BJ (cell line): ENCODE results near the gene ZNF484. TPM values are rescaled to one million over a fixed set of nuclear protein-coding genes. Genes with fewer than 3 reads are reported as not detected.
"Not testable (repeated sequence)": the region's sequence is repeated elsewhere in the genome, so short reads cannot be mapped to it uniquely, and the experiment has no call there.

Experiments used
- CTCF ChIA-PET: fragments of 350-600 bp; formaldehyde crosslinking; extraction: SDS; loops from one replicate; lab custom pipeline; 2021; ENCODE audit warnings: antibody characterized with exemption, inconsistent platforms; lab: Yijun Ruan, JAX
- POLR2A ChIA-PET: fragments of 300-600 bp; sonication (Branson Sonifier 250); formaldehyde crosslinking; extraction: SDS; loops from one replicate; lab custom pipeline; 2021; ENCODE audit warnings: antibody characterized with exemption; lab: Charles Lee
- DNase-seq: peaks from one replicate; pipeline ENCODE4 v3.0.0-alpha.2; 2011; ENCODE audit warnings: low read depth
- H3K27me3 ChIP-seq: 2 replicates; pipeline ENCODE4 v1.6.0; 2011; ENCODE audit warnings: low read length; ENCODE audit not compliant: control insufficient read depth, insufficient read depth
- H3K36me3 ChIP-seq: 2 replicates; pipeline ENCODE4 v1.5.1; 2011; ENCODE audit warnings: low read length; ENCODE audit not compliant: control insufficient read depth, insufficient read depth
- H3K4me3 ChIP-seq: 2 replicates; pipeline ENCODE4 v1.5.1; 2011; ENCODE audit warnings: low read depth, mild to moderate bottlenecking, control low read depth, low read length
- CTCF ChIP-seq: IDR thresholded peaks from 2 replicates; pipeline ENCODE4 v1.5.1; 2011; ENCODE audit warnings: low read depth, mild to moderate bottlenecking, control low read depth, inconsistent platforms, low read length, moderate library complexity; ENCODE audit not compliant: insufficient read depth
- polyA plus RNA-seq: library from polyadenylated mRNA; depleted of rRNA; stranded (reverse); fragments of >200 nt; gene quantifications from 2 replicates; pipeline ENCODE4 v1.2.3, GENCODE V29; 2011; rRNA removed
- small RNA-seq: library from RNA; depleted of rRNA; stranded (forward); fragments of <200 nt; gene quantifications from one replicate; pipeline ENCODE3, GENCODE V24; 2012; ENCODE audit warnings: low replicate concordance, low read depth; ENCODE audit not compliant: insufficient read length

The ZNF484 gene
- polyA plus RNA-seq, 1 experiment, result 1.4 TPM

- ChIA-PET CTCF (interaction anchor here (1.3 kb wide), 1 partner anchor 8 kb away, joined by 4 read pairs; no protein-coding TSS in a partner anchor), POLR2A (no interaction called here)
- Histone ChIP-seq H3K4me3 (no peak overlapping the region), H3K36me3 (no peaks in the 10 kb centered on the region), H3K27me3 (peaks cover 7% of the 10 kb centered on the region)
- no peak for DNase-seq
- TF ChIP-seq CTCF, result no peak
Measured at GRCh38 chr9:92798358-92798757, 79.5 kb downstream of the ZNF484 start.

- H3K27me3 ChIP-seq, result peaks cover 11% of the 10 kb centered on the region
Measured at GRCh38 chr9:92796337-92796804, 81.5 kb downstream of the ZNF484 start.

GRCh38 chr9:92795598-92796336 lies 82.1 kb downstream of the ZNF484 start:
- Histone ChIP-seq H3K4me3 (no peak overlapping the region), H3K36me3 (no peaks in the 10 kb centered on the region), H3K27me3 (peaks cover 11% of the 10 kb centered on the region)
- no peak for DNase-seq
- CTCF ChIA-PET, result interaction anchor here (7.4 kb wide), 1 partner anchor 79 kb away, joined by 86 read pairs; no protein-coding TSS in a partner anchor
- TF ChIP-seq CTCF, result no peak
- POLR2A ChIA-PET, result no interaction called here

More at GRCh38 chr9:92796337-92796804, 81.5 kb downstream of the ZNF484 start:
- DNase-seq, POLR2A ChIA-PET, H3K4me3 ChIP-seq, H3K36me3 ChIP-seq: not testable (repeated sequence)
- CTCF ChIA-PET, result interaction anchor here (1.4 kb wide), 1 partner anchor 9 kb away, joined by 3 read pairs; no protein-coding TSS in a partner anchor

Small RNA genes lying within 50 kb of the gene (small RNA-seq; reads per million reads assigned to genes)
- gene RNU6-714P, result not detected

Other genes starting within 250 kb of the ZNF484 start
- gene IPPK, start 207.9 kb downstream of the ZNF484 start, polyA plus RNA-seq, result 15.7 and 16.2 TPM in 2 replicates
- gene BICD2, start 113.2 kb downstream of the ZNF484 start, polyA plus RNA-seq, result 9.5 and 11.6 TPM in 2 replicates
- not detected in 2 replicates for gene FGD3, start 69.5 kb upstream of the ZNF484 start, polyA plus RNA-seq
- gene SUSD3, start 180.7 kb upstream of the ZNF484 start, polyA plus RNA-seq, result 0.98 and 1.9 TPM in 2 replicates
- 56.0 and 69.3 TPM in 2 replicates for gene CARD19, start 218.2 kb upstream of the ZNF484 start, polyA plus RNA-seq